HG03097 (cell line): Measurements from ENCODE around the gene APOOL.
"Not testable (repeated sequence)": the region's sequence is repeated elsewhere in the genome, so short reads cannot be mapped to it uniquely, and the experiment has no call there.

ENCODE experiments used
- ATAC-seq: cut with Tn5 transposase; IDR thresholded peaks from one replicate; pipeline ENCODE4 v1.9.1; 2021; ENCODE audit not compliant: unreplicated experiment, low FRiP score

APOOL gene

DNA sequence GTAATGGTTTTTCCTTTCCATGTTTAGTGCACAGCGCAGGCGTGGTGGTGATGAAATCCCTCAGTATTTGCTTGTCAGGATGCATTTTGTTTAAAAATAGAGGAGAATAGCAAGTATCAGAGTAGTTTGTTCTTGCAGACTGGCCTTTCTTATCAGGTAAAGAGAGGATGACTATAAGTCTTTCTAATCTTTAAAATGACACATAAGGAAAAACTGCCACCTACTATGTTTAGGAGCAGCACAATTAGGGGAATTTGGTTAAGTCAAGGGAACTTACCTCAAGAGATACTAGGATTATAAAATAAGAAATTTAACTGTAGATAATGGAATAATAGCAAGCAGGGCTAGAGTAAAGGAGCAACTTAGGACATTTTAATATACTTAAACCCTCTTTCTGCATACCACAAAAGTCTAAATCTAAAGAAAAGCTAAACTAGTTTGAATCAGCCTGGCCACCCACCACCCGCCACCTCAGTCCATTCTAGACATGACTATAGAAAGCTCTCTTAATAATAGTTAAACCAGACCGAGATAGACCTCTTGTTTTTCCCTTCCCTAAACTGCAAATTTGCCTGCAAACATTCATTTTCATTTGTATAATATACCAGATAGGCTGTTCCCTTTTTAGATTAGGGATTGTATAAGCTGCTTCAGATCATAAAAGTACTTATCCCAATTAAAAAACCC lies 62.0 kb downstream of the APOOL start:
- no peak for ATAC-seq

DNA sequence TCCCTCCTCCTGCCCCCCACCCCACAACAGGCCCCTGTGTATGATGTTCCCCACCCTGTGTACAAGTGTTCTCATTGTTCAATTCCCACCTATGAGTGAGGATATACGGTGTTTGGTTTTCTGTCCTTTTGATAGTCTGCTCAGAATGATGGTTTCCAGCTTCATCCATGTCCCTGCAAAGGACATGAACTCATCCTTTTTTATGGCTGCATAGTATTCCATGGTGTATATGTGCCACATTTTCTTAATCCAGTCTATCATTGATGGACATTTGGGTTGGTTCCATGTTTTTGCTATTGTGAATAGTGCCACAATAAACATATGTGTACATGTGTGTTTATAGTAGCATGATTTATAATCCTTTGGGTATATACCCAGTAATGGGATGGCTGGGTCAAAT lies 73.6 kb downstream of the APOOL start:
- not testable (repeated sequence) for ATAC-seq

DNA sequence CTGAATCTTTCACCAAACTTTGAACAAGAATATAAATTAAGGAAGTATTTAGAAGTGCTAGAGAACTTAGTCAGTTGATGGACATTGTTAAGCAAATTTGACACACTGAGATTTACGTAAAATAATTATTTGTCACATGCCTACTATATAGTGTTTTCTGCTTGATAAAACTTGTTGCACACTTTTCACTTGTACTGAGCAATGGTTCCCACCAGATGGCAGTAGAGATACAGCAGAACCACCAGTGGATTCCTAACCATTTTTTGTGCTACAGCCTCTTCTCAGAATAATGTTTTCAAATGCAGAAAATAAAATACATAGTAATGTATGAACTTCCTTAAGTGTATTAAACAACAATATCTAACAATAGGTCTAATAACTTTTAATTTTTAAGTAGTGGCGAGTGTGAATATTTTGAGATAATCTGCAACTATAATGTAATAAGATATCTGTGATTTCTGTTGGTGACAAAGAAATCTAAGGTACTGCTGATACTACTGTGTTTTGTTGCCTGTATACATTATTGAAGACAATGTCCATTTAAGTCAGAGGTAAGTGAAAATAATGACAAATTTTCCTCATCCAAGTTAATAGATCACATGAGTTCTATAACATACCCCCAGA lies 81.2 kb downstream of the APOOL start:
- no peak for ATAC-seq

DNA sequence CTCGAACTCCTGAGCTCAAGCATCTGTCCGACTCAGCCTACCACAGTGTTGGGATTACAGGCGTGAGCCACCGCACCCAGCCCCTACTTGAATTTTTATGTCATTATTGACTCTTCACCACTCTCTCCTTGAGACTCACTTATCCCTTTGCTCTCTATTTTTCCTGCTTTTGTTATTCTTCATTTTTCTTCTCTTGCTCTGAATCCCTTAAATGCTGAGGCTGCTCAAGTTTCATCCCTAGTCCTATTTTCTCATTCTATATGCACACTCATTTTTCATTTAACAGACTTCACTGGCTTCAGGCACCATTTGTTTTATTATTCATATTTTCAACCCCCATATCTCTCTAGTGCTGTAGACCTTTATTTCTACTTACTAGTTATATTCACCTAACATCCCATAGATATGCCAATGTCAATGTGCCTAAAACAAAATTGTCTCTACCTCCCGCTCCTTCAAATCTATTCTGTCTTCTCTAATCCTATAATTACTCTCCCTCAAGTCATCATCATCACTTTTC lies 85.7 kb downstream of the APOOL start:
- ATAC-seq = no peak

DNA sequence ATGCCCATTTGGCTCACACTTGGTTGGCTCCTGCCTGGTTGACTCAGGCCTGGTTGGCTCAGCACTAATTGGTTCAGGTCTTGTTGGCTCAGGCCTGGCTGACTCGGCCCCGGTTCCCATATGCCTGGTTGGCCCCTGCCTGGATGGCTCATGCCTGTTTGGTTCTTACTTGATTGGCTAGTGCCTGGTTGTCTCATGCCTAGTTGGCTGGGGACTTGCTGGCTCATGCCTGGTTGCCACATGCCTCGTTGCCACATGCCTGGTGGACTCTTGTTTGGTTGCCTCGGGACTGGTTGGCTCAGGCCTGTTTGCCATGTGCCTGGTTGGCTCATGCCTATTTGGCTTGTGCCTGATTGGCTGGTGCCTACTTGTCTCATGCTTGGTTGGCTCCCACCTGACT lies 103.7 kb downstream of the APOOL start:
- no peak for ATAC-seq

DNA sequence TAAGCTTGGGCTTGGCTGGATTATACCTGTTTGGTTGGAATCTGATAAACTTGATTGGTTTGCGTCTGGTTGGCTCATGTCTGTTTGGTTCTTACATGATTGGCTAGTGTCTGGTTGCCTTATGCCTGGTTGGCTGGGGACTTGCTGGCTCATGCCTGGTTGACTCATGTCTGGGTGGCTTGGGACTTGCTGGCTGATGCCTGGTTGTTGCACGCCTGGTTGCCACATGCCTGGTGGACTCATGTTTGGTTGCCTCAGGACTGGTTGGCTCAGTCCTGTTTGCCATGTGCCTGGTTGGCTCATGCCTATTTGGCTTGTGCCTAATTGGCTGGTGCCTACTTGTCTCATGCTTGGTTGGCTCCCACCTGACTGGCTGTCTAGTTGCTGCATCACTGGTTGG lies 104.5 kb downstream of the APOOL start:
- no peak for ATAC-seq

DNA sequence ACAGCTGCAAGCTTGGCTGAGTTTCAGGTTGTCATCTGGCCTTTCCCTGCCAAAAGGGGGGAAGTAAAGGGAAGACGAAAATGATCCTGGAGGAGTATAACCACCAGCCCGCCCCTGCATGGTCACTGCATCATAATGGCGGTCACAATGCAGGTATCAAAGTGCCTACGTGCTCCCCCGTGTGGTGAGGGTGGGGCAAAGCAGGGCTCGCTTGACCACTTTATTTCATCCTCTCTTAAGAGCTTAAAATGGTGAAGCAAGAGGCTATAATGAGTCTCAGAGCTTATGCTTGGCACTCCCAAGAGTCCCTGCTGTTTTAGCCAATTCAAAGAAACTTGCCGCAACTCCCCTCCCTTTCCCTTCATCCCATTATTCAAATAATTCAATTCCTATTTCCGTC lies 105.6 kb downstream of the APOOL start:
- ATAC-seq = no peak

DNA sequence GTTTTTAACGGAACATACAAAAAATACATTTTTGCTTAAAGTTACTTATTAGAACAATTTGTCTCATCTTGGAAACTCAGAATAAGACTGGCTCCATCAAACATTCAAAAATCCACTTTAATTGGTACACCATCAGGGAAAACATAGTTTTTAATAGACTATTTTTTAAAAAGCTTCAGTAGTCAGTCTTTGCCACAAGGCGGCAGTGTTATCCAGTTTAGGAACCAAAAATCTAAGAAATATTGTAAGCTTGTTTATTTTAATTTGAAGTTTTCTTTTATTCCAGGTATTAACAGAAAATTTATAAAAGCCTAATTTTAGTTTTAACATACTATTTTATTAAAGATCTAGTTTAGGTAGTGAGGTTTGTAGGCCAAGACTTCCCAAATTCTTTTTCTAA lies 107.7 kb downstream of the APOOL start:
- no peak for ATAC-seq

DNA sequence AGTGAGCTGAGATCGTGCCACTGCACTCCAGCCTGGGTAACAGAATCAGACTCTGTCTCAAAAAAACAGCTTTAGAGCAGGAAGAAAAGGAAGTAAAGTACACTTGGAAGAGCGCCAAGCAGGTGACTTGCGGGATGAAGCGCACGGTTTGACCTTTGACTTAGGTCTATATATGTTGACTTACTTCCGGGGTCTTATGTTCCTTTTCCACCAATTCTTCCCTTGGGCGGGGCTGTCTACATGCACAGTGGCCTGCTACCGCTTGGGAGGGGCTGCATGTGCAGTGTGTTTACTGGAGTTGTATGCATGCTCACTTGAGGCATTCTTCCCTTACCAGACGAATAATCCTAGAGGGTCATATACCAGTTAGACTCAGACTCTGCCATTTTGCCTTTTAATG lies 108.6 kb downstream of the APOOL start:
- ATAC-seq = no peak

DNA sequence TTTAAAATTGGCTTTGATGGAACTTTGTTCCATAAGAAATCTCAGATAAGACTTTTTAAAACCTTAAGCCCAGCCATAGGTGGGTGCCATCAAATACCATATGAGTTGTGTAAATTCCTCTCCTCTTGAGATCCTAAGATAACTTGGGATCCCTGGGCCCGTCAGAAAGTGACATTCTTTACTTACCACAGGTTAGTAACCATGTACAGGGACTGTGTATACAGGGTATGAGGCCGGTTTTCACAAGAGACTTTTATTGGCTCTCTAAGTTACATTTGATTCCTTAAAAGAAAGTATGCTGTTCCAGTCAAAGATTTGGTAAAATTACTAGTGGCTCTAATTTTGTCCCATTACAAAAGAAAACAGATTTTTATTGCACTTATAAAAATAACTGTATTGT lies 110.1 kb downstream of the APOOL start:
- ATAC-seq = no peak

DNA sequence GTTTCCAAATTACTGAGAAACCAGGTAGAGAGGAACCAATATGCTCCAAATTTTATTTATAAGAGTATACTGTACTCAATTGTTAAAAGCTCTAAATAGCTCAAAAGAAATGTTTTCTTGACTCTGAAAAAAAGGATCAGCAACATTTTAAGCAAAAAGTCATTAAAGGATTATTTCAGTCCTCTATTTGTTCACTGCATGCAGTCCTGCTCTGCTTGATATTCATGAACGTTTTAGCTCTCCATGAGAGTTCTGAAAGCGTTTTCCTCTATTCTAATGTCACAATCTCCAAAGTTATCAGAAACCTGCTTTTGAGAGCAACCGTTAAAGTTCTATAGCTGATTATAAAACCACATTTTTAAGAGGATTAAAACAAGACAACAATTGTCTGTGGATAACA lies 110.5 kb downstream of the APOOL start:
- ATAC-seq = no peak

DNA sequence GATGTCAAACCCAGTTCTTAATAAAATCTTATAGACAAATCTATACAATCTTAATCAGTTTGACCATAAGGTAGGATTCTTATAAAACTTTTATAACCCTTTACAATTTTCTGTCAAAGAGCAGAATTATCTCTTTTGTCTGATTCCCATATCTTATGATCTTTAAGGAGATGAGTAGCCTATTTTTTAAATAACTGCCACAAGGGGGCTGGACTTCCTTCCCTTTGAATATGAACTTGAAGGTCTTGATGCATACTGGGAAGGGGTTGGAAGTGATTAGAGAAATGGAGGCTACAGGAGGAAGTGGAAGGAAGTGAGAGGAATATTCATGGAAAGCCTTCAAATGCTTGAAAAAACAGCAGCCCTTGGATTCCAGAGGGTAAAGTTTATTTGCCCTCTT lies 111.1 kb downstream of the APOOL start:
- ATAC-seq = no peak

DNA sequence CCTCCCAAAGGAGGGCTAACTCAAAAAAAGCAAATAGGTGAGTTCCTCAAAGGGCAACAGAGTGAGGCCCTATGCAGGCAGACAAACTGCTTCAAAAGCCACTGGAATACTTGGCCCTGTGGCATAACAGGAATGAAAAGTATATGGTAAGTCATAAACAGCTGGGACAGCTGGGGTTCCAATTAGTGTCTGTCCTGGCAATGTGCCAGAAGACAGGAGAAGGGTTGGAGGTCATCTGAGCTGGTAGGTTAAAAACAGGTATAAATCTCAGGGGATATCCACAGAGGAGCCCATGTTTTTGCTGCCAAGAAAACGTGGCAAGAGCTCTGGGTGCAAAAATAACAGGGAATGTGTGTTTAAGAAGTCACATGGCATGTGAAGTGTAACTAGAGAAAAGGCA lies 111.6 kb downstream of the APOOL start:
- ATAC-seq = no peak

DNA sequence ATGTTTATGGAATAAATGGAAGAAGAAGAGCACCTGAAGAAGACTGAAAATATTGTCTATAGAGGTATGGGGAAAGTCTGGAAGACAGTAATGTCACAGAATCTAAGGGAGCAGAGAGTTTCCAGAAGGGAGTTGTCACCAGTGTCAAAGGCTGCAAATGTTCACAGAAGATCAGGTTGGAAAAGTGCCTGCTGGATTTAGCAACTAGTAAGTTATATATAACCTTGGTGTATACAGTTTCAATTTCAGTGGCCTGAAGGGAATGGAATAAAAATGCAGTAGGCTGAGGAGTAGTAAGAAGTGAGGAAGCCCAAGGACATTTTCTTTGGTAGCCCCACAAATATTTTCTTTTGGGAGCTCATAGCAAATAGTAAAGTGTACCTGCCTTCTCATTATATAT lies 132.7 kb downstream of the APOOL start:
- no peak for ATAC-seq

DNA sequence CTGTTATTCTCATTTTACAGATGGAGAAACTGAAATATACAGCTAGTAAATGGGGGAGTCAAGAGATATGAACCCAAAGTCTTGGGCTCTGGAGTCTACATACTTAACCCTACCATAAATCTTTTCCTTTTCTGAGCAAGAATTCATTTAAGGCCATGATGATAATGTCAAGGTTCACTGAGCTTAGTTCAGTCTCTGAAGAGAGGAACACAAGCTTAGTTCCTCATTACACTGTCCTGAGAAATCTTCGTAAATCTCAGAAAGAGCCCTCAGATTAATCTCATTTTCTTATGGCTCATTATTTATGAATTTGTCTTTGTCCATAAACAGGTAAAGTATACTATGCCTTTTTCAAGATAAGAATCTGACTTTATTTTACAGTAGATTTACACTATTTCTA lies 135.7 kb downstream of the APOOL start:
- no peak for ATAC-seq

DNA sequence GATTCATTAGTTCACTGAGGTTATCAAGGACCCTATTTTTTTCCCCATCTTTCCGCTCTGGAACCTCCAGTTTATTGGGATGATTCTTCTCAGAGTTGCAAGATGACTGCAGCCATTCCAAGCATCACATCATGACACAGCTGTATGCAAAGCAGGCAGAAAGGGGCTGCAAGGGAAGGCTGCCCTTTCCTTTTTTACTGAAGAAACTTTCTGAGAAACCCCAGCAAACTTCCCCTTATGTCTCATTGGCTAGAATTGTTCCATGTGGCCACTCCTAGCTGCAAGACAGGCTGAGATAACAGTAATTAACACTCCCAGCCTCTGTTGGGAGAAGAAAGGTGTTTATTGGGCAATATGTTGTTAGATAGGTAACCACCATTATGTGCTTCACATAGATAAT lies 137.3 kb downstream of the APOOL start:
- ATAC-seq = no peak
